ENCODE results near the gene SDK1. TPM values are rescaled to one million over a fixed set of nuclear protein-coding genes. Genes with fewer than 3 reads are reported as not detected.

Gene SDK1
- total RNA-seq, 4 donors from 2014 or later, result 2.5 to 12.9 (median 6.1) TPM

- no peak overlapping the region for H3K4me3 ChIP-seq
- H3K9me3 ChIP-seq, result no peaks in the 10 kb centered on the region
- H3K36me3 ChIP-seq, result no peaks in the 10 kb centered on the region
- H3K27ac ChIP-seq, result no peak overlapping the region
- no peaks in the 10 kb centered on the region for H3K27me3 ChIP-seq
- no peak for TF ChIP-seq POLR2AphosphoS5 (IDR thresholded peaks at IDR 0.05)
- no peak for TF ChIP-seq POLR2A (IDR thresholded peaks at IDR 0.05)
- TF ChIP-seq CTCF (IDR thresholded peaks at IDR 0.05), result no peak
- TF ChIP-seq EP300 (IDR thresholded peaks at IDR 0.05), result no peak
- no peak for DNase-seq (ENCODE audit: low spot score in 2 of 2)
- no peaks in the 10 kb centered on the region for H3K4me1 ChIP-seq
- WGBS, result 85% methylated on average over 3 of the region's 3 CpGs
These were observed 978.2 kb downstream of the SDK1 start for GRCh38 chr7:4279216-4279615.

- 66% methylated on average over 9 of the region's 9 CpGs for WGBS
- TF ChIP-seq CTCF (IDR thresholded peaks at IDR 0.05), result no peak
- TF ChIP-seq POLR2AphosphoS5 (IDR thresholded peaks at IDR 0.05), result no peak
- TF ChIP-seq POLR2A (IDR thresholded peaks at IDR 0.05), result no peak
- no peak for TF ChIP-seq EP300 (IDR thresholded peaks at IDR 0.05)
- no peaks in the 10 kb centered on the region for H3K4me1 ChIP-seq
- H3K27me3 ChIP-seq, result no peaks in the 10 kb centered on the region
- H3K27ac ChIP-seq, result no peak overlapping the region
- no peak overlapping the region for H3K4me3 ChIP-seq
- no peaks in the 10 kb centered on the region for H3K36me3 ChIP-seq
- no peaks in the 10 kb centered on the region for H3K9me3 ChIP-seq
- peak in 1 of 2 donors; percentile 24 for DNase-seq (ENCODE audit: low spot score in 2 of 2)
These were observed 980.4 kb downstream of the SDK1 start for GRCh38 chr7:4281231-4281993.

- no peak overlapping the region for H3K4me3 ChIP-seq
- no peaks in the 10 kb centered on the region for H3K36me3 ChIP-seq
- H3K27ac ChIP-seq, result no peak overlapping the region
- peak in 1 of 2 donors; percentile 52 for DNase-seq (ENCODE audit: low spot score in 2 of 2)
- no peaks in the 10 kb centered on the region for H3K27me3 ChIP-seq
- TF ChIP-seq CTCF (IDR thresholded peaks at IDR 0.05), result no peak
- no peak for TF ChIP-seq EP300 (IDR thresholded peaks at IDR 0.05)
- no peak for TF ChIP-seq POLR2AphosphoS5 (IDR thresholded peaks at IDR 0.05)
- TF ChIP-seq POLR2A (IDR thresholded peaks at IDR 0.05), result no peak
- no peaks in the 10 kb centered on the region for H3K4me1 ChIP-seq
- 76% methylated on average over 12 of the region's 14 CpGs for WGBS
- H3K9me3 ChIP-seq, result no peaks in the 10 kb centered on the region
These were observed 981.6 kb downstream of the SDK1 start for GRCh38 chr7:4282434-4283223.

GRCh38 chr7:4286351-4286750 is 985.3 kb downstream of the SDK1 start:
- Histone ChIP-seq H3K4me3 (no peak overlapping the region), H3K9me3 (no peaks in the 10 kb centered on the region), H3K27ac (no peak overlapping the region), H3K36me3 (no peaks in the 10 kb centered on the region), H3K27me3 (no peaks in the 10 kb centered on the region), H3K4me1 (no peaks in the 10 kb centered on the region)
- TF ChIP-seq CTCF (IDR thresholded peaks at IDR 0.05) (no peak), EP300 (IDR thresholded peaks at IDR 0.05) (no peak), POLR2AphosphoS5 (IDR thresholded peaks at IDR 0.05) (no peak), POLR2A (IDR thresholded peaks at IDR 0.05) (no peak)
- 73% methylated on average over 9 of the region's 9 CpGs for WGBS
- peak in 1 of 2 donors; percentile 69 for DNase-seq (ENCODE audit: low spot score in 2 of 2)

GRCh38 chr7:4288791-4289394 is 987.8 kb downstream of the SDK1 start:
- Histone ChIP-seq H3K27me3 (no peaks in the 10 kb centered on the region), H3K27ac (no peak overlapping the region), H3K4me1 (no peaks in the 10 kb centered on the region), H3K9me3 (no peaks in the 10 kb centered on the region), H3K36me3 (no peaks in the 10 kb centered on the region), H3K4me3 (no peak overlapping the region)
- WGBS, result 58% methylated on average over 1 of the region's 1 CpG
- TF ChIP-seq POLR2A (IDR thresholded peaks at IDR 0.05) (no peak), CTCF (IDR thresholded peaks at IDR 0.05) (no peak), POLR2AphosphoS5 (IDR thresholded peaks at IDR 0.05) (no peak), EP300 (IDR thresholded peaks at IDR 0.05) (no peak)
- no peak for DNase-seq (ENCODE audit: low spot score in 2 of 2)
